ENCODE data around the gene LTA4H.

GRCh38 chr12:95963096-95963495, 72.3 kb downstream of the LTA4H start:
- TF ChIP-seq POLR2A (IDR thresholded peaks at IDR 0.05) (no peak), CTCF (IDR thresholded peaks at IDR 0.05) (no peak)
